Activated CD4-positive, alpha-beta T cell treated with anti-CD3 and anti-CD28 coated beads for 36 hours (primary cell): ENCODE measurements around the gene GAGE10. TPM values are rescaled to one million over a fixed set of nuclear protein-coding genes. Genes with fewer than 3 reads are reported as not detected.

Experiments used
- ATAC-seq: fragments of 200-7000 bp; cut with Tn5 transposase; one replicate; pipeline ENCODE4 v1.10.0; 2021; ENCODE audit warnings: mild to moderate bottlenecking, moderate library complexity
- CTCF ChIA-PET: fragments of 350-600 bp; sonication (Branson Sonifier 250); formaldehyde crosslinking; loops from one replicate; lab custom pipeline; 2021; ENCODE audit warnings: antibody characterized with exemption; lab: Charles Lee
- POLR2A ChIA-PET: fragments of 350-600 bp; sonication (Branson Sonifier 250); formaldehyde crosslinking; loops from one replicate; lab custom pipeline; 2021; ENCODE audit warnings: antibody characterized with exemption, inconsistent platforms; lab: Charles Lee
- DNase-seq: peaks from one replicate; pipeline ENCODE4 v3.0.0-alpha.2; 2020
- H3K27ac Mint-ChIP-seq: one replicate; pipeline ENCODE4 v1.8.0; 2021; ENCODE audit warnings: mixed read lengths
- H3K27me3 Mint-ChIP-seq: one replicate; pipeline ENCODE4 v1.8.0; 2021; ENCODE audit warnings: mixed read lengths
- H3K36me3 Mint-ChIP-seq: one replicate; pipeline ENCODE4 v1.8.0; 2021; ENCODE audit warnings: low read depth, mixed read lengths
- H3K4me1 Mint-ChIP-seq: one replicate; pipeline ENCODE4 v1.8.0; 2021; ENCODE audit warnings: mixed read lengths
- H3K4me3 Mint-ChIP-seq: one replicate; pipeline ENCODE4 v1.8.0; 2021; ENCODE audit warnings: mild to moderate bottlenecking, moderate library complexity, mixed read lengths
- H3K9me3 Mint-ChIP-seq: one replicate; pipeline ENCODE4 v1.8.0; 2021; ENCODE audit warnings: low read depth, mixed read lengths
- intact Hi-C, 2 experiments: fragments of 100-400 bp; cut with DNase I in 1 of 2; cut with micrococcal nuclease in 1 of 2; formaldehyde crosslinking; loops; one replicate each; pipeline versions ENCODE4 v1.14.2 to v1.15.1; 2022 to 2024; cut with DNase I, micrococcal nuclease
- total RNA-seq, 2 experiments: library from RNA; stranded (reverse); gene quantifications; one replicate each; pipeline ENCODE4 v1.2.3, GENCODE V29; 2021

GAGE10 gene
- total RNA-seq, 2 experiments from 2014 or later, result not detected

DNA sequence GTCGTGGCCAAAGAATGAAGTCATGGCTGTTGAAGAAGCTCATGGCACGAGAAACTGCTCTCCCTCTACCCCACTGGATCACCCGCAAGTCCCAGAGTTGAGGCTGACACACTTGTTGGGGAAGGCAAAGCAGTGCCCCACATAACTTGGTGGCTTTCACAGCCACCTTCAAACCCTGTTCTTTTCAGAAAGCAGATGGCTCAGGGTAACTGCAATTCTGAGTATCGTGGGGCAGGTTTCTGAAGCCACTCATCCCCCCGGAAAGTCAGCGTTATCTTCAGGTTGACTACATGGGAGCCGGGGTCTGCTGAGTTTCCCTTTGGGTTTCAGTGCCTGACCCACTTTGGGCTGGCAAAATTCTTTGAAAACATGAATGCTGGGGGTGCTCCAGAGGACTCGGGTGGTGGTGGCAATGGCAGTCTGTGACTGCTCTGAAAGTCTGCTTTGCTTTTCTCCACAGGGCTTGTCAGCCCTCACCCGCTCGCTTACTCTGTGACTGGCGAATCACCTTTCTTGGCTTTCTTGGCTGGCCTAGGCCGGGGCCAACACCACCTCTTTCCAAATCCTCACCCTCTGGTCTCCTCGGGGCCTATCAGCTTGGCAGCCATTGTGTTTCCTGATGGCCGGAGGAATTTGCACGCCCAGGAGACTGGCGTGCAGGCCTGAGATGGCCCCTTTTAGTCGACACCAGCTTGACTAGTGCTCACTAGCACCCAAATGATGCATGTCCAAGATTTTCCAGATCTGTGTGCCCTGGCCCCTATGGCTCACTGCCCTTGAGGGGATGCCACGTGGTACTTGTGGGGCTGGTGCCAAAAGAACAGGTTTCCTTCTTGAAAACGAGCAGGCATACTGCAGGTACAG lies 26.5 kb upstream of the GAGE10 start:
- CTCF ChIA-PET, result interaction anchor here (1.2 to 2.4 kb wide), 2 partner anchors 84 to 477 kb away, joined by 4 to 8 read pairs; no protein-coding TSS in a partner anchor
- H3K27me3 Mint-ChIP-seq, result no peaks in the 10 kb centered on the region
- H3K9me3 Mint-ChIP-seq, result no peaks in the 10 kb centered on the region
- peak overlapping the region; percentile 47 for H3K4me3 Mint-ChIP-seq
- POLR2A ChIA-PET, result interaction anchor here (0.6 kb wide), 2 partner anchors 8 to 344 kb away, joined by 3 to 5 read pairs; no protein-coding TSS in a partner anchor
- intact Hi-C loops, result loop anchor here in 1 of 2 experiments (5.0 kb wide), 1 partner anchor 600 kb away; the partner anchor contains the start of gene USP27X
- peaks cover 19% of the 10 kb centered on the region for H3K36me3 Mint-ChIP-seq
- DNase-seq, result peak; percentile 61
- peak overlapping the region; percentile 94 for H3K27ac Mint-ChIP-seq
- peaks cover 80% of the 10 kb centered on the region for H3K4me1 Mint-ChIP-seq
- ATAC-seq, result peak; percentile 36

DNA sequence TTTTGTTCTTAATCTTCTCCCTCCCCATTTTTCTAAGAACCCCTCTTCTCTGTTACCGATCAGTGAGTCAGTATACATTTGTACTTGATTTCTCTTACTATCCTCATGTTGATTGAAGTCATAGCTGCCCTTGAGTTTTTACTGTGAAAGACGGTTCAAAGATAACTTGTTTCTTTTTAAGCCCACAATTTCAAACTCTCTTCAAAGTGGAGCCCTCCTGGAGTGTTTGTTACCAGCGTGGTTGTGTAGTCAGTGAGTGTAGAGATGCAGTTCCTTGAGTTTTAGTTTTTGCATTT lies 26.0 kb upstream of the GAGE10 start:
- no peaks in the 10 kb centered on the region for H3K27me3 Mint-ChIP-seq

GRCh38 chrX:49278081-49278480 lies 25.4 kb upstream of the GAGE10 start:
- H3K4me1 Mint-ChIP-seq, result peaks cover 84% of the 10 kb centered on the region
- DNase-seq, result no peak
- H3K4me3 Mint-ChIP-seq, result peak overlapping the region; percentile 47
- H3K27ac Mint-ChIP-seq, result peak overlapping the region; percentile 94
- no peaks in the 10 kb centered on the region for H3K9me3 Mint-ChIP-seq
- intact Hi-C loops, result loop anchor here in 1 of 2 experiments (5.0 kb wide), 1 partner anchor 599 kb away; the partner anchor contains the start of gene USP27X
- CTCF ChIA-PET, result interaction anchor here (2.4 kb wide), 1 partner anchor 85 kb away, joined by 8 read pairs; no protein-coding TSS in a partner anchor
- ATAC-seq, result no peak
- no peaks in the 10 kb centered on the region for H3K27me3 Mint-ChIP-seq
- peaks cover 19% of the 10 kb centered on the region for H3K36me3 Mint-ChIP-seq
- POLR2A ChIA-PET, result interaction anchor here (0.6 kb wide), 2 partner anchors 9 to 111 kb away, joined by 3 to 5 read pairs; no protein-coding TSS in a partner anchor

More for the DNA sequence above, 26.0 kb upstream of the GAGE10 start:
- ATAC-seq, result peak; percentile 64
- intact Hi-C loops, result loop anchor here in 1 of 2 experiments (5.0 kb wide), 1 partner anchor 600 kb away; the partner anchor contains the start of gene USP27X
- no peak for DNase-seq
- peak overlapping the region; percentile 47 for H3K4me3 Mint-ChIP-seq
- peak overlapping the region; percentile 94 for H3K27ac Mint-ChIP-seq
- POLR2A ChIA-PET, result interaction anchor here (0.6 kb wide), 2 partner anchors 8 to 110 kb away, joined by 3 to 5 read pairs; no protein-coding TSS in a partner anchor
- CTCF ChIA-PET, result interaction anchor here (1.2 to 2.4 kb wide), 2 partner anchors 85 to 477 kb away, joined by 4 to 8 read pairs; no protein-coding TSS in a partner anchor
- H3K4me1 Mint-ChIP-seq, result peaks cover 84% of the 10 kb centered on the region
- H3K9me3 Mint-ChIP-seq, result no peaks in the 10 kb centered on the region
- peaks cover 19% of the 10 kb centered on the region for H3K36me3 Mint-ChIP-seq

DNA sequence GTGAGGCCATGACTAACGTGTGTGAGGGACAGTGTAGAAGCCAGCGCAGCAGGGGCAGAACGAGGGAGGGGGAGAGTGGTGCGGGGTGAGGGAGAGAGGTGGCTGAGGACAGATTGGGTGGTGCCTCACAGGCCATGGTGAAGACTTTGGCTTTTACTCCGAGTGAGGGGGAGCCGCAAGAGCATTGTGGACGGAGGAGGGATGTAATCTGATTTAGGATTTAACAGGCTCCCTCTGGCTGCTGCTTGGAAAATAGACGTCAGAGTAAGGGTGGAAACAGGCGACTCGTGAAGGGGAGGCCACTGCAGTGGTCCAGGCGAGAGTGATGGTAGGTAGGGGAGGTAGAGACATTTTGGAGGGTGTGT lies 20.8 kb upstream of the GAGE10 start:
- Mint-ChIP-seq H3K4me3 (no peak overlapping the region), H3K4me1 (peaks cover 46% of the 10 kb centered on the region), H3K36me3 (peaks cover 1% of the 10 kb centered on the region), H3K27me3 (no peaks in the 10 kb centered on the region), H3K9me3 (no peaks in the 10 kb centered on the region), H3K27ac (no peak overlapping the region)
- ChIA-PET POLR2A (no interaction called here), CTCF (no interaction called here)
- DNase-seq (no peak), ATAC-seq (peak; percentile 28)
- intact Hi-C loops, result no loop called here

GRCh38 chrX:49284212-49284611 lies 19.2 kb upstream of the GAGE10 start:
- POLR2A ChIA-PET, result no interaction called here
- H3K27ac Mint-ChIP-seq, result no peak overlapping the region

GRCh38 chrX:49286136-49286535 lies 17.3 kb upstream of the GAGE10 start:
- no peak overlapping the region for H3K27ac Mint-ChIP-seq
- CTCF ChIA-PET, result no interaction called here
- ATAC-seq (no peak), DNase-seq (no peak)
- H3K36me3 Mint-ChIP-seq, result no peaks in the 10 kb centered on the region
- intact Hi-C loops, result no loop called here
- no peaks in the 10 kb centered on the region for H3K27me3 Mint-ChIP-seq
- H3K4me1 Mint-ChIP-seq, result peaks cover 30% of the 10 kb centered on the region
- no peak overlapping the region for H3K4me3 Mint-ChIP-seq
- POLR2A ChIA-PET, result no interaction called here
- no peaks in the 10 kb centered on the region for H3K9me3 Mint-ChIP-seq

More at GRCh38 chrX:49284212-49284611, 19.2 kb upstream of the GAGE10 start:
- no peak for DNase-seq
- no peak overlapping the region for H3K4me3 Mint-ChIP-seq
- intact Hi-C loops, result no loop called here
- H3K4me1 Mint-ChIP-seq, result peaks cover 41% of the 10 kb centered on the region
- no peaks in the 10 kb centered on the region for H3K36me3 Mint-ChIP-seq
- CTCF ChIA-PET, result no interaction called here
- no peaks in the 10 kb centered on the region for H3K9me3 Mint-ChIP-seq
- ATAC-seq, result no peak
- no peaks in the 10 kb centered on the region for H3K27me3 Mint-ChIP-seq

DNA sequence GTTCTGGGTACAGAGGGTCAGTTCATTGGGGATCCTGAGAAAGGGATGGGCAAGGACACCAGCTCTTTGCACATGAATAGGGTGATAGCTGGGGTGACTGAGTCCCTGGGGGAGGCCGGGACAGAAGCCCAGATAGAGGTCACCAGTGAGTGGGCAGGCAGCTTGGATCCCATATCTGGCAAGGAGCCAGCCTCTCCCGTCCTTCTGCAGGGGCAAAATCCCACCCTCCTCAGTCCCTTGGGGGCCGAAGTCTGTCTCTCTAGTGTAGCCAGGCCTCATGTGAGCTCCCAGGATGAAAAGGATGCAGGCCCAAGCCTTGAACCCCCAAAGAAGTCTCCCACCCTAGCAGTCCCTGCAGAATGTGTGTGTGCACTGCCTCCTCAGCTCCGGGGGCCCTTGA lies 16.9 kb upstream of the GAGE10 start:
- Mint-ChIP-seq H3K27ac (no peak overlapping the region), H3K4me1 (peaks cover 29% of the 10 kb centered on the region), H3K9me3 (no peaks in the 10 kb centered on the region), H3K27me3 (no peaks in the 10 kb centered on the region), H3K4me3 (no peak overlapping the region), H3K36me3 (no peaks in the 10 kb centered on the region)
- ATAC-seq, result no peak
- ChIA-PET POLR2A (no interaction called here), CTCF (no interaction called here)
- intact Hi-C loops, result no loop called here
- DNase-seq, result no peak

- H3K36me3 Mint-ChIP-seq, result no peaks in the 10 kb centered on the region
- CTCF ChIA-PET, result no interaction called here
- H3K4me1 Mint-ChIP-seq, result peaks cover 29% of the 10 kb centered on the region
- intact Hi-C loops, result no loop called here
- no peaks in the 10 kb centered on the region for H3K9me3 Mint-ChIP-seq
- ATAC-seq, result no peak
- DNase-seq, result no peak
- no peak overlapping the region for H3K4me3 Mint-ChIP-seq
- no peaks in the 10 kb centered on the region for H3K27me3 Mint-ChIP-seq
- H3K27ac Mint-ChIP-seq, result no peak overlapping the region
- POLR2A ChIA-PET, result no interaction called here
Measured at GRCh38 chrX:49287665-49288064, 15.8 kb upstream of the GAGE10 start.

DNA sequence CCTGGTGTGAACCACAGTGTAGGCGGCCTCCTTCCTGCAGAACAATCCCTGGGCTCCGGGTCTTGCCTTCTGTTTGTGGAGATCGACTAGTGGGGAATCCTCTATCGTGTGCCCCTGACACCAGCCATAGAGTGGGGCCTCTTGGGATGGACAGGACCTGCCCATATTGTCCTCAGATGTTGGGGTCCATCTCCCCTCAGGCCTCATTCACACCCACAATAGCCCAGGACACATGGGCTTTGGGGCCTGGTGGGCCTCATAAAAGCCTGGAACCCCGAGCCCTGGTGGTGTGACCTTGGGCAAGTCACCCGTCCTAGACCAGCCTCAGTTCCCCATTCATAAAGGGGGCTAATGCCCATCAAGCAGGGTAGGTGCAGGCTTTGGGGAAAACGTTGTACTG lies 13.2 kb upstream of the GAGE10 start:
- H3K4me1 Mint-ChIP-seq, result peaks cover 26% of the 10 kb centered on the region
- ChIA-PET CTCF (interaction anchor here (2.1 kb wide), 1 partner anchor 21 kb away, joined by 7 read pairs; the partner anchor contains the start of gene PPP1R3F), POLR2A (no interaction called here)
- H3K27me3 Mint-ChIP-seq, result no peaks in the 10 kb centered on the region
- H3K27ac Mint-ChIP-seq, result no peak overlapping the region
- ATAC-seq (no peak), DNase-seq (no peak)
- no peaks in the 10 kb centered on the region for H3K9me3 Mint-ChIP-seq
- no peak overlapping the region for H3K4me3 Mint-ChIP-seq
- no peaks in the 10 kb centered on the region for H3K36me3 Mint-ChIP-seq
- intact Hi-C loops, result loop anchor here in 1 of 2 experiments (5.0 kb wide), 1 partner anchor 462 kb away; no protein-coding TSS in a partner anchor

DNA sequence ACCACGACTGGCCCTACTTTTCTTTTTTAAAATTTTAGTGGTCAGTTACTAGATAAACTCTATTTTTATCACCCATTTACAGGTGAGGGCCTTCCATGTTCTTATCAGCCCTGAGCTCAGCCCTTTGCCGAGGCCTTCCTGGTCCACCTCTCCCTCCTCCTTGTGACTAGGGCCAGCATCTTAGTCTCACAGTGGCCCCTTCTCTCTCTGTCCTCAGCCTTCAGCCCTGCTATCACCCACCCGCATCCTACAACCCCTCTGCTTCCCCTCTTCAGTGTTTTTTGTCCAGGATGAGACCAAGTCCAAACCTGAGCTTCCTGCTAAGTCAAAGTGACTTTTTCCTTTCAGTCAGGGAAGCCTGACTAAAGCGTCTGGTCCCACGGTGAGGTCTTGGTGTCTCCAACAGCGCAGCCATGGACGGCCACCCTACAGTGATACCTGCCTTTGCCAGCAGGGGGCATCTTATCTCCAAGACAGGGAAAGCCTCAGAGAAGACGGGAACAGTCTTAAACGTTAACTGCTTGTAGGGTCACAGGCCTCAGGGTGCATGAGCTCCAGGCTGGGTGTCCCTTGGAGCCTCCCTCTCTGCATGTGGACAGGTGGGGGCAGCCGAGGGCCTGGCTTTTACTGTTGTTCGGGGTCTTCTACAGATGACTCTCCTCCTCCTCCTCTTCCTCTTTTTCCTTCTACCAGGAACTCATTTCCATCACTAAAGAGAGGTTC lies 11.7 kb upstream of the GAGE10 start:
- ChIA-PET POLR2A (no interaction called here), CTCF (interaction anchor here (0.6 to 2.1 kb wide), 5 partner anchors 8 to 444 kb away, joined by 3 to 7 read pairs (median 3); partner anchors contain the start of gene PPP1R3F)
- Mint-ChIP-seq H3K4me1 (peaks cover 28% of the 10 kb centered on the region), H3K27ac (peak overlapping the region; percentile 56), H3K36me3 (no peaks in the 10 kb centered on the region), H3K9me3 (no peaks in the 10 kb centered on the region), H3K27me3 (no peaks in the 10 kb centered on the region), H3K4me3 (no peak overlapping the region)
- peak; percentile 86 for DNase-seq
- peak; percentile 93 for ATAC-seq
- intact Hi-C loops, result loop anchor here (1.0 to 5.0 kb wide), 2 partner anchors 461 to 463 kb away; no protein-coding TSS in a partner anchor
